ENCODE measurements around the gene SERPINB7.
"Not testable (repeated sequence)": the region's sequence is repeated elsewhere in the genome, so short reads cannot be mapped to it uniquely, and the experiment has no call there.

SERPINB7 gene, protein sequence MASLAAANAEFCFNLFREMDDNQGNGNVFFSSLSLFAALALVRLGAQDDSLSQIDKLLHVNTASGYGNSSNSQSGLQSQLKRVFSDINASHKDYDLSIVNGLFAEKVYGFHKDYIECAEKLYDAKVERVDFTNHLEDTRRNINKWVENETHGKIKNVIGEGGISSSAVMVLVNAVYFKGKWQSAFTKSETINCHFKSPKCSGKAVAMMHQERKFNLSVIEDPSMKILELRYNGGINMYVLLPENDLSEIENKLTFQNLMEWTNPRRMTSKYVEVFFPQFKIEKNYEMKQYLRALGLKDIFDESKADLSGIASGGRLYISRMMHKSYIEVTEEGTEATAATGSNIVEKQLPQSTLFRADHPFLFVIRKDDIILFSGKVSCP

DNA sequence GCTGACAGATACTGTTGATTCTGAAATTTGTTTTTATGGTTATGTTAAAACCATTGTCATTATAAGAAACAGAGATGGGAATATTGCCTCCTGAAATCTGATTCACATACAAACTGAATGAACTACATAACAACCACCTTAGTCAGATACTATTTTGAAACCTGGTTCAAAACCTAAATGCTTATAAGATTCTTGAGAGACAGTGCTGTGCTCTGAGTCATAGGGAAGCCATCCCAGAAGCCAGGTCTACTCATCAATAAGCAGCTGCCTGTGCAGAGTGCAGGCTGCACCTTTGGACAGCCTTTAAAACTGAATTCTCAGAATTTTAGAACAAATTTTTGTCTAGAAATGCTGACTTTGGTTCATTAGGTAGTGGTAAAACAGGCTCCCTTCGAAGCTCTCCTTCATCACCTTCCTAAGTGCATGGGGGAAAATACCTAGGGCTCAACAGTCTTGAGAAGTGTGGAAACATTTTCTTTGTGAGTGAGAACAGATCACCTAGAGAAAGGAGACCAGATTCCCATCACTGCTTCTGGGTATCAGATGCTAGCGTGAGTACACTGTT is at the start of gene SERPINB7:
SERPINB7 (plus strand) TSS at position 253 of the 565 bp plus-strand sequence. CDS start 6,955 bp downstream, outside the sequence.
- DNase-seq (no peak), ATAC-seq (no peak)
- no peak within 1 kb of the TSS for H3K27ac Mint-ChIP-seq
- peaks cover 6% of the 10 kb centered on the region for H3K27me3 Mint-ChIP-seq
- no peaks in the 10 kb centered on the region for H3K4me1 Mint-ChIP-seq
- no peaks in the 10 kb centered on the region for H3K9me3 Mint-ChIP-seq
- H3K4me3 Mint-ChIP-seq = no peak within 1 kb of the TSS

DNA sequence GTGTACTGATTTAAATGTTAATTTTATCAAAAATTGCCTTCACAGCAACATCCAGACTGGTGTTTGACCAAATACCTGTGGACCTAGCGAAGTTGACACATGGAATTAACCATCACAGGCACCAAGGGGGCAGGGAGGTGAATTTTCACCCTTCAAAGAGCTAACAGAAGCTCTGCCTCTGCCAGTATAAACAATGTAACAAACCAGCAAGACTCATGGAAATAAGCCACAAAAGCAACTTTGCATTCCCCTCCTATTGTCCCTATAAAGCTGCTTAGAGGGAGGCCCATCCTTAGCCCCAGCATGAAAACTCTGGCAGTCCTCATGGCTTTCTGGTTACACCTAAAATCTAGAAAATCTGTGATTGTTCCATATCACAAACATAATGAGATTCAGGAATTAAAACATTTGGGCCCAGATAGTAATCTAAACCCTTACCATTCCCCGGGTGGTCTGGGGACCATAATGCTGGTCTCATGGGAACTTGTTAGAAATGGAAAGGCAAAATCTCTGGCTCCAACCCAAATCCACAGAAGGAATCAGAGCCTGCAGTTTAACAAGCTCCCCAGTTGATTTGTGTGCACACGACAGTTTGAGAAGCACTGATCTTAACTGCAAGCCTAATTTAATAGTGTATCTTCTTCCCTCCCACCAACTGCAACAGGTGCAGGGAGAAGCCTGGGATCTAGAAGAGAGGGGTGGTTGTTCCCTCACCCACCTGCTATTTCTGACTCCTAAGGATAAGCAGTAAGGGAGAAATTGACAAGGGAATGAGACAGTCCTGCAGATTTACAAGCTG is 49.3 kb upstream of the SERPINB7 start:
- no peak for DNase-seq
- Mint-ChIP-seq H3K27ac (no peak overlapping the region), H3K27me3 (peaks cover 8% of the 10 kb centered on the region), H3K4me3 (no peak overlapping the region), H3K4me1 (no peaks in the 10 kb centered on the region), H3K9me3 (no peaks in the 10 kb centered on the region)
- ATAC-seq = no peak

GRCh38 chr18:63730773-63731172 is 44.4 kb upstream of the SERPINB7 start:
- Mint-ChIP-seq H3K27me3 (peaks cover 8% of the 10 kb centered on the region), H3K4me1 (no peaks in the 10 kb centered on the region), H3K9me3 (peaks cover 0 to 4% of the 10 kb centered on the region in 2 donors), H3K4me3 (no peak overlapping the region), H3K27ac (no peak overlapping the region)
- ATAC-seq (no peak), DNase-seq (no peak)

- Mint-ChIP-seq H3K4me1 (no peaks in the 10 kb centered on the region), H3K9me3 (peaks cover 0 to 4% of the 10 kb centered on the region in 2 donors), H3K4me3 (no peak overlapping the region), H3K27ac (no peak overlapping the region), H3K27me3 (peaks cover 8% of the 10 kb centered on the region)
- no peak for DNase-seq
- ATAC-seq = no peak
Measured at GRCh38 chr18:63731215-63731614, 44.0 kb upstream of the SERPINB7 start.

GRCh38 chr18:63736876-63737275 is 38.3 kb upstream of the SERPINB7 start:
- no peaks in the 10 kb centered on the region for H3K4me1 Mint-ChIP-seq
- no peak overlapping the region for H3K4me3 Mint-ChIP-seq
- ATAC-seq (no peak), DNase-seq (no peak)
- no peaks in the 10 kb centered on the region for H3K27me3 Mint-ChIP-seq
- peaks cover 0 to 7% of the 10 kb centered on the region in 2 donors for H3K9me3 Mint-ChIP-seq
- H3K27ac Mint-ChIP-seq = no peak overlapping the region

DNA sequence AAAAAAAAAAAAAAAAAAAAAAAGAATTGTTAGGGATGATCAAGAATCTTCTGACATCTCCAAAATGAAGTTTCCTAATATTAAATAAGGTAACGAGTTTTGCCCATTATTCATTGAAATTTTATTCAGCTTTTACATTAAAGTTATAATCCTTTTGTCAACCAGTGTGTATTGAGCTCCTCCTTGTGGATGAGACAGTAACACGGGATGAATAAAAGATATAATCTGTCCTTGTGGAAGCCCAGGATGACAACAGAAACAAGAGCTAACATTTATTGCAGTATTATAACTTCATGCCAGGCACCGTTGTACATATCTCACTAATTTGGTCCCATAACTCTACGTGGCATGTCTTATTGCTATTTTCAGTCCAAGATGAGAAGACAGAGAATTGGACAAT is 33.4 kb upstream of the SERPINB7 start:
- Mint-ChIP-seq H3K27me3 (no peaks in the 10 kb centered on the region), H3K27ac (no peak overlapping the region), H3K9me3 (peaks cover 0 to 7% of the 10 kb centered on the region in 2 donors), H3K4me1 (no peaks in the 10 kb centered on the region), H3K4me3 (no peak overlapping the region)
- ATAC-seq = no peak
- DNase-seq = no peak

DNA sequence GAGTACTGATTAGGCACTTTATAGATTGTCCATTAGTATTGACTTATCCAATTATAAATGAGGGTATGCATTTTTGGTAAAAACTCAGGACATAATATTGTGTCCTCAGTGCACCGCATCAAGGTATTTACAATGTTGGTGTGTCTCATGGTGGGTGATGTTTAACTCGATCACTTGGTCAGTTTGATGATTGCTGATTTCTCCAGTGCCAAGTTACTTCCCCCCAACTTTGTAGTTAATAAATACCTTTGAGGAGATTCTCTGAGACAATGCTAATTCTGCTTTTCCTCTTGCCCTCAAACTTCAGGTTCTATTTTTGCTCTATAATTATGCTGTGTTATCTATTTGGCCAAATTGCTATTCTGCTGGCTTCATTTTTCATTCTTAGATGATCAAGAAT is 28.2 kb upstream of the SERPINB7 start:
- ATAC-seq (no peak), DNase-seq (no peak)
- H3K4me1 Mint-ChIP-seq = no peaks in the 10 kb centered on the region
- H3K27ac Mint-ChIP-seq = no peak overlapping the region
- H3K4me3 Mint-ChIP-seq = no peak overlapping the region
- H3K27me3 Mint-ChIP-seq = no peaks in the 10 kb centered on the region
- peaks cover 0 to 4% of the 10 kb centered on the region in 2 donors for H3K9me3 Mint-ChIP-seq

DNA sequence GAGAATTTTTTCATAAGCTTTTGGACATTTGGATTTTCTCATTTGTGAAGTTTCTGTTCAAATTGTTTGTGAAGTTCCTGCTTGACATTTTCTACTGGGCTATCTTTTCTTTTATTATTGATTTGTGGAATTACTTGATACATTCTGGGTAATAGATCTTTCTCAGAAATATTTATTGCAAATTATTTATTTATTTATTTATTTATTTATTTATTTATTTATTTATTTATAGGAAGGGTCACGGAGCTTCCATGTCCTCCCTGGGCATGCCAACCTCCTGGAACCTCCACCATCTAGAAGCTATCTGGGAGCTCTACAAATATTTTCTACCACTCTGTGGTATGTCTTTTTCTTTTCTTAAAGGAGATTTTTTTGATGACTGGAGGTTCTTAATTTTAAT is 25.7 kb upstream of the SERPINB7 start:
- Mint-ChIP-seq H3K4me1 (no peaks in the 10 kb centered on the region), H3K9me3 (peaks cover 0 to 4% of the 10 kb centered on the region in 2 donors), H3K27ac (no peak overlapping the region), H3K4me3 (no peak overlapping the region), H3K27me3 (no peaks in the 10 kb centered on the region)
- DNase-seq (no peak), ATAC-seq (no peak)

DNA sequence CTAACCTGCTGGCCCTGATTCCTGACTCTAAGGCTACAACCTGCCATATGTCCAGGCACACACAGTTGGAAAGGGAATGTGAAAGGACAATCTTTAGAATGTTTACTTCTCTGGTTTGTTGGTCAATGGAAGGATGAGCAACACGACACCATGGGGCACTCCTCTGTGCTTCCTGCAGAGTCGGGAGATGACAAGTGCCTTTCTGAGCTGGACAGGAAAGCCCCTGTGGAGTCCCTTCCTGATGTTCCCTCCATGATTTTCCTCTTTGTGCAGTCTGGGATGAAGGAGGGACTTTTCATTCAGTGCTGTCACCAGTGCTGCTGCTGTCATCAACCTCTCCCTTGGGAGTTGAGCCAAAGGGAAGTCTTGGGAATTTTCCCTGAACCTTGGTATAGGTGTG is 22.6 kb upstream of the SERPINB7 start:
- H3K4me1 Mint-ChIP-seq = no peaks in the 10 kb centered on the region
- no peaks in the 10 kb centered on the region for H3K9me3 Mint-ChIP-seq
- no peaks in the 10 kb centered on the region for H3K27me3 Mint-ChIP-seq
- H3K4me3 Mint-ChIP-seq = no peak overlapping the region
- H3K27ac Mint-ChIP-seq = no peak overlapping the region
- DNase-seq = no peak
- no peak for ATAC-seq

DNA sequence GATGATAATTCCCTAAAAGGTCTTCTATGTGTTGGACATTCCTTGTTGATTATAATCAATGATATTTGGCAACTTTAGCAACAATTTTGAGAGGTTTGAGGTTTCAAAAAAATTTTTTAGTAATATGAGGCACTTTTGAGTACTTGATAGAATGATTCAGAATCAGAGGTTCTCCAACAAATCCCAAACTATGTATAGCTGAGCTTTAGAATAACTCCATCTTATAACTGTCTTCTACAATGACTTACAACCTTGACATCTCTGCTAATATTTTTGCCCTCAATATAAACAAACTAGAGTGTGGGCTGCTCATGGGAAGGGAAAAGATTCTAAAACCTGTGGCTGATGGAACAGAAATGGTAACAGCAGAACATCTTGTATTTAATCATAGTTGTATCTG is 21.5 kb upstream of the SERPINB7 start:
- DNase-seq = no peak
- no peak overlapping the region for H3K27ac Mint-ChIP-seq
- no peak overlapping the region for H3K4me3 Mint-ChIP-seq
- H3K9me3 Mint-ChIP-seq = no peaks in the 10 kb centered on the region
- no peaks in the 10 kb centered on the region for H3K4me1 Mint-ChIP-seq
- H3K27me3 Mint-ChIP-seq = no peaks in the 10 kb centered on the region
- no peak for ATAC-seq

DNA sequence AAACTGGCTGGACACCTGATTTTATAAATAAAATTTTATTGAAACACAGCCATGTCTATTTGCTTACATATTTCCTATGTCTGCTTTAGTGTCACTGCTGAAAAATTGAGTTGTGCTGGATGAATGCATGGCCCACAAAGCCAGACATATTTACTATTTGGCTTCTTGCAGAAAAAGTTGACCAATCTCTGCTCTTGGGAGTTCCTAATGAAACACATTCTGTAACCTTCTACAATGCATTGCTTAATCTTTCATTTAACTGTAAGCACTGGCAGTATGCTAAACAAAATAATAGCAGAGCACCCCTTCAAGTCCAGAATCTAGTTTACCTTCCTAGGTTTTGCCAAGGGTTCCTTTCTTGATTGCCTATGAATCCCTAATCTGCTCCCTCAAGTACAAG is 17.7 kb upstream of the SERPINB7 start:
- Mint-ChIP-seq H3K4me3 (no peak overlapping the region), H3K27ac (no peak overlapping the region), H3K9me3 (peaks cover 16 to 25% of the 10 kb centered on the region in 2 donors), H3K4me1 (no peaks in the 10 kb centered on the region), H3K27me3 (no peaks in the 10 kb centered on the region)
- DNase-seq (no peak), ATAC-seq (no peak)

- Mint-ChIP-seq H3K4me3 (no peak overlapping the region), H3K27ac (no peak overlapping the region), H3K9me3 (peaks cover 16 to 25% of the 10 kb centered on the region in 2 donors), H3K4me1 (no peaks in the 10 kb centered on the region), H3K27me3 (no peaks in the 10 kb centered on the region)
- no peak for ATAC-seq
- no peak for DNase-seq
Measured at GRCh38 chr18:63758615-63759240, 16.5 kb upstream of the SERPINB7 start.

GRCh38 chr18:63759786-63760185 is 15.4 kb upstream of the SERPINB7 start:
- DNase-seq, H3K4me3 Mint-ChIP-seq, H3K4me1 Mint-ChIP-seq, ATAC-seq, H3K27ac Mint-ChIP-seq, H3K27me3 Mint-ChIP-seq: not testable (repeated sequence)
- peaks cover 16 to 25% of the 10 kb centered on the region in 2 donors for H3K9me3 Mint-ChIP-seq

DNA sequence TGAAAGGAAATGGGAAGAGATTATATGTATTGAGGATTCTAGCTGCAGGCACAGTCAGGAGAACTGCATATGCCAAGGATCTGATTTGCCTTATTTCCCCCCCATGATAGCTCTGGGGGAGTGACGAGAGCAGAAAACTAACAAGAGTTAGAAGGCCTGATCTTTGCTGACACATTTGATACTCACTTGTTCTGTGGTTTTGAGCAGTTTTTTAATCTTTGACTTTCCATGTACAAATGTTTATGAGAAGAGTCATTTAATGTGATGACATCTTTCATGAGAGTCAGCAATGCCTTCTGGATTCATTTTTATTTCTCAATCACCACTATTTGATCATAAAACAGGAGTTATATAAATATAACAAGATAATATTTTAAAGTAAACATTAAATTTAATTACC is 12.7 kb upstream of the SERPINB7 start:
- Mint-ChIP-seq H3K9me3 (peaks cover 16 to 25% of the 10 kb centered on the region in 2 donors), H3K27me3 (no peaks in the 10 kb centered on the region)
- DNase-seq = no peak

DNA sequence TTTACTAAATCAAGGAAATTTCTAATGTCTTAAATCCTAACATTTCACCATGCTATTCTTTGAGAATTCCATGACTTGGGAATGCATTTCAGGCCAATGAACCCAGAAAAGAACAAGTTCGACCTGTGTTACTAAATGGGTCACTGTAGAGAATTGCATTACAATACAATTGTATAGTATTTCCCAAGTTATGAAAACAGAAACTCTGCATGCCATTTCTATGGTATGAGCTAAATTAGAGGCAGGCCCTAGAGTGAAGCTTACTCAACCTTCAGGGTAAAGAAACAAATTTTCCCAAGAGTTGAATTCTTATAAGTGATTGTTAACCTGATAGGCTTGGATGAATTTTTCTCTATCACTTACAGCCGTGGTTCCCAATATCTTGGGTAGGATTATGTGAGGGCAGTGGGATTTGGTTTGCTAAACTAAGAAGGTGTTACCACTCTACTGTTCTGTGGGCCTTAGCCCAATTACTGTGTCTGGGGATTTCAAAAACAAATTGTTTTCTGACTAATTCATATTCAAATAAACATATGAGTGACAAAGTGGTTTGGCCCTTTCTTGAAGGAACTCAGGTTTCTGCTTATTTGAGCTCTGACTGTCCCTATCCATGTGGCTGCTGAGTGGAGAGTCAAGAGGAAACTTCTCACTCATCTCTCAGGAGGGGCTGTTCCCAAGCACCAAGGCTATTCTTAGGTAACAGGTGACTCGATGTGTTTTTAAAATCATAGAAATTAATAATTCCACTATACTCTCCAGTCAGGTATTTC is 11.2 kb upstream of the SERPINB7 start:
- H3K9me3 Mint-ChIP-seq = peaks cover 16 to 25% of the 10 kb centered on the region in 2 donors
- DNase-seq (no peak), ATAC-seq (no peak)
- no peak overlapping the region for H3K4me3 Mint-ChIP-seq
- no peaks in the 10 kb centered on the region for H3K27me3 Mint-ChIP-seq
- no peak overlapping the region for H3K27ac Mint-ChIP-seq
- H3K4me1 Mint-ChIP-seq = no peaks in the 10 kb centered on the region

More for the DNA sequence above, 12.7 kb upstream of the SERPINB7 start:
- no peak overlapping the region for H3K27ac Mint-ChIP-seq
- no peaks in the 10 kb centered on the region for H3K4me1 Mint-ChIP-seq
- no peak overlapping the region for H3K4me3 Mint-ChIP-seq
- ATAC-seq = no peak

Data from stimulated activated naive CD8-positive, alpha-beta T cell treated with anti-CD3 and anti-CD28 coated beads, Interleukin-15, amount 100 ng/mL, for 72 hours (primary cell).